ENCODE measurements around the gene HKDC1.
"Not testable (repeated sequence)": the region's sequence is repeated elsewhere in the genome, so short reads cannot be mapped to it uniquely, and the experiment has no call there.

The HKDC1 gene, protein sequence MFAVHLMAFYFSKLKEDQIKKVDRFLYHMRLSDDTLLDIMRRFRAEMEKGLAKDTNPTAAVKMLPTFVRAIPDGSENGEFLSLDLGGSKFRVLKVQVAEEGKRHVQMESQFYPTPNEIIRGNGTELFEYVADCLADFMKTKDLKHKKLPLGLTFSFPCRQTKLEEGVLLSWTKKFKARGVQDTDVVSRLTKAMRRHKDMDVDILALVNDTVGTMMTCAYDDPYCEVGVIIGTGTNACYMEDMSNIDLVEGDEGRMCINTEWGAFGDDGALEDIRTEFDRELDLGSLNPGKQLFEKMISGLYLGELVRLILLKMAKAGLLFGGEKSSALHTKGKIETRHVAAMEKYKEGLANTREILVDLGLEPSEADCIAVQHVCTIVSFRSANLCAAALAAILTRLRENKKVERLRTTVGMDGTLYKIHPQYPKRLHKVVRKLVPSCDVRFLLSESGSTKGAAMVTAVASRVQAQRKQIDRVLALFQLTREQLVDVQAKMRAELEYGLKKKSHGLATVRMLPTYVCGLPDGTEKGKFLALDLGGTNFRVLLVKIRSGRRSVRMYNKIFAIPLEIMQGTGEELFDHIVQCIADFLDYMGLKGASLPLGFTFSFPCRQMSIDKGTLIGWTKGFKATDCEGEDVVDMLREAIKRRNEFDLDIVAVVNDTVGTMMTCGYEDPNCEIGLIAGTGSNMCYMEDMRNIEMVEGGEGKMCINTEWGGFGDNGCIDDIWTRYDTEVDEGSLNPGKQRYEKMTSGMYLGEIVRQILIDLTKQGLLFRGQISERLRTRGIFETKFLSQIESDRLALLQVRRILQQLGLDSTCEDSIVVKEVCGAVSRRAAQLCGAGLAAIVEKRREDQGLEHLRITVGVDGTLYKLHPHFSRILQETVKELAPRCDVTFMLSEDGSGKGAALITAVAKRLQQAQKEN

DNA sequence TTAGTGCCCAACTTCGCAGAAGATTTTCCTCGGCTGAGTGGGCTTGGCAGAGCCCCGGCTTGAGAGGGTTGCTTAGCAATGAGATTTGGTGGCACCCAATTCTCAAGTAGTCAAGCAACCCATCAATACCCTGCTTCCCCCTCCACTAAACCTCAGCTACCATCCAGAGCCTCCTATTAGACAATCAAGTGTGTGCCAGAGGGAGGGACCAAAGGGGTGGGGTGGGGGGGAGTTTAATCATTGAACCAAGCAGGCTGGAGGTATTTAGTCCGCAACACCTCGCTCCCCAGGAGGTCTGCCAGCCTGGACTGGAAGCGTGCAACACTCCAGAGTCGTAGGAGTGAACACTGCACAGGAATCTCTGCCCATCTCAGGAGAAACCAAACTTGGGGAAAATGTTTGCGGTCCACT, at the start of gene HKDC1:
HKDC1 (plus strand) TSS at position 292 of the 411 bp plus-strand sequence; CDS start at position 396, 104 bp downstream.
- DNase-seq = no peak

DNA sequence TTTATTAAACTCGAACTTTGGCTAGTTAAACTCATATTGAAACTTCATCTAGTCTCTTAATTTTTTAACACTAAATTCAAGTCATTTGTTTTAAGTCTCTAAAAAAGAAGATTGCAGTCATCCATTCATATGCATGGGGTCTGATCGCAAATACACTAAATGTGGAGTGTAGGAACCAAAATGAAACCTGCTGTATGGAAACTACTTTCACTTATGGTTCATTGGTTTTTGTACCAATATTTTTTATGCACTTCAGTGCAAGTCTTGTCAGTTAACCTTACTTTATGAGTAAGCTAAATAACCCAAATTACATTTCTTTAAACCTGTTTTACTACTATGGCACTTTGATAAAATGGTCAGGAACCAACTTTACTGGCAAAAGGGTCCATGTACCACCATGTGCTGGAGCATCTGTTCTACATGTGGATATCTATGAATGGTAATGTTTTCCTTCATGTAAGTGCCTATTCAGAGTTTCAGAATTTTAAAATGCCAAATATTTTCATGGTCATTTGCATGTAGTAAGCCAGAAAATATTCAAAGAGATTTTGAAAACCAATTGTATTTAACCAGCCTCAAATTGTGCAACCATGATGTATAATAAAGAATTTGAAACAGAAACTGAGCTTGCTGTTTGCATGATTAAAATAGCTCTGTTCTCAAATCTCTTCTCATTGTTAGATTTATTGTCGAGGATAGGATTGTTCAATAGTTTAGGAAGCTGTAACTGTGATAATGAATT, 47.7 kb upstream of the HKDC1 start:
- no peak for DNase-seq

DNA sequence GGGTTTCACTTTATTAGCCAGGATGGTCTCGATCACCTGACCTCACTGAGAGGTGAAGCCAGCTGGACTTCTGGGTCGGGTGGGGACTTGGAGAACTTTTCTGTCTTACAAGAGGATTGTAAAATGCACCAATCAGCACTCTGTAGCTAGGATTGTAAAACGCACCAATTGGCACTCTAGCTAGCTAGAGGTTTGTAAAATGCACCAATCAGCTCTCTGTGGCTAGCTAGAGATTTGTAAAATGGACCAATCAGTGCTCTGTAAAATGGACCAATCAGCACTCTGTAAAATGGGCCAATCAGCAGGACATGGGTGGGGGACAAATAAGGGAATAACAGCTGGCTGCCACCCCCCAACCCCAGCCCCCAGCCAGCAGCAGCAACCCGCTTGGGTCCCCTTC, 44.8 kb upstream of the HKDC1 start:
- not testable (repeated sequence) for DNase-seq

DNA sequence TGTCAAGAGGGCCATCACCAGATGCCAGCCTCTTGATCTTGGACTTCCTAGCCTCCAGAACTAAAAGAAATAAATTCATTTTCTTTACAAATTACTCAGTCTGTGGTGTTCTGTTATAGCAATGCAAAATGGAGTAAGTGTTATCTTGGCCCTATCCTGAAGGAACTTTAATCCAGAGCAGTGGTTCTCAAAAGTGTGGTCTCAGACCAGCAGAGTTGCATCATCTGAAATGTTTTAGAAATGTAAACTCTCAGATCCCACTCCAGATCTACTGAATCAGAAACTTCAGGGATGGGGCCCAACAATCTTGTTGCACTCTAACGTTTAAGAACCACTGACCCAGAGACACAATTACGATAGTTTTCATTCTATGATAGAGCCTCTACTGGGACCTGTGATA, 43.3 kb upstream of the HKDC1 start:
- no peak for DNase-seq

DNA sequence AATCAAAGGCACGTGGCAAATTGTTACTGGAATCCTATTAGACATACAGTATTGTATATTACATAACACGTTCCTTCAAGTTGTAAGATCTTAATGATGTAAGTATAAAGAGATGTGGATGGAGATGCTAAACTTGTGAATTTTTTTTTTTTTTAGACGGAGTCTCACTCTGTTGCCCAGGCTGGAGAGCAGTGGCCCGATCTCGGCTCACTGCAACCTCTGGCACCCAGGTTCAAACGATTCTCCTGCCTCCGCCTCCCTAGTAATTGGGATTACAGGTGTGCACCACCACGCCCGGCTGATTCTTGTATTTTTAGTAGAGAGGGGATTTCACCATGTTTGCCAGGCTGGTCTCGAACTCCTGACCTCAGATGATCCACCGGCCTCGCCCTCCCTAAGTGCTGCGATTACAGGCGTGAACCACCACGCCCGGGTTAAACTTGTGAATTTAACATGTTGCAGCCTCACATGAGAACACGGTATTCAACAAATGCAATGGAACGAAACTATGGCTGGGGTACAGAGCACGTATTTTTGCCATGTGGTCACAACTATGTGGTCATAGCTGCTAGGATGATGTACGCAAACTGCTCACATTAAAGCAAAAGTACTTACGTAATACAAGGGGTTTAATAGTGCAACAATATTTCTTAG, 40.9 kb upstream of the HKDC1 start:
- no peak for DNase-seq

DNA sequence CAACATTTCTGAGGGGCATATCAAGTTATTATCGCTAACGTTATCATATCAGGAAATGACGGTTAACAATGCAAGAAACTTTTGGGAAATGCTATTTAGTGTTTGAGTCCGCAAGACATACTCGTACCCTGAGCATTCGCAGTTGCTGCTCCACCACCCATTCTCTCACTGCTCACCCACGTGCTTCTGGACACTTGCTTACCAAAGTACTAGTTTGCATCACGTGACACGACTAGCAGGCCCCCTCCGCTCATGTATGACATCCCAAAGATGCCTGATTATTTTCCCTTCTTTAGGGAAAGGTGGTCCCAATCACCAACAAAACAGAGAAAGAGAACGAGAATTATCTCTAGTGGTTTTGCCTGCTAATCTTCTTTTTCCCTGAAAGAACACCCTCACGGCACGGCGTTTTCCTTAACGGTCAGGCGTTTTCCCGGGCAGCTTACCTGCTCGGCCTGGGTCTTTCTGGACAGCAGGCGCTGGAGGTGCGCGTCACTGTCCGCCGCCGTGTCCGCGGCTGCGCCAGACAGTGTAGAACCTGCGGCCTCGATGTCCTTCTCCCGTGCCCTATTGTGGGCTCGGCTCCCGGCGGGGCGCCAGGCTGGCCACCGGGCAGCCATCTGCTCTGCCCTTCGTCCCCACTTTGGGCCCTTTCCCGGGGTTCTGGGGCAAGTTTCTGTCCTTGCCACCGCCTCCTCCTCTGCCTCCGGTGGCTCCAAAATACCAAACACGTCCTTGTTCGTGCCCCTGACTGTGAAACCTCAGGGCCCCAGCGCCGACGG, 40.2 kb upstream of the HKDC1 start, which contains the start of gene SUPV3L1:
SUPV3L1 (plus strand) TSS at position 492 of the 782 bp plus-strand sequence; CDS start at position 550, 58 bp downstream.
- peak; percentile 26 for DNase-seq

DNA sequence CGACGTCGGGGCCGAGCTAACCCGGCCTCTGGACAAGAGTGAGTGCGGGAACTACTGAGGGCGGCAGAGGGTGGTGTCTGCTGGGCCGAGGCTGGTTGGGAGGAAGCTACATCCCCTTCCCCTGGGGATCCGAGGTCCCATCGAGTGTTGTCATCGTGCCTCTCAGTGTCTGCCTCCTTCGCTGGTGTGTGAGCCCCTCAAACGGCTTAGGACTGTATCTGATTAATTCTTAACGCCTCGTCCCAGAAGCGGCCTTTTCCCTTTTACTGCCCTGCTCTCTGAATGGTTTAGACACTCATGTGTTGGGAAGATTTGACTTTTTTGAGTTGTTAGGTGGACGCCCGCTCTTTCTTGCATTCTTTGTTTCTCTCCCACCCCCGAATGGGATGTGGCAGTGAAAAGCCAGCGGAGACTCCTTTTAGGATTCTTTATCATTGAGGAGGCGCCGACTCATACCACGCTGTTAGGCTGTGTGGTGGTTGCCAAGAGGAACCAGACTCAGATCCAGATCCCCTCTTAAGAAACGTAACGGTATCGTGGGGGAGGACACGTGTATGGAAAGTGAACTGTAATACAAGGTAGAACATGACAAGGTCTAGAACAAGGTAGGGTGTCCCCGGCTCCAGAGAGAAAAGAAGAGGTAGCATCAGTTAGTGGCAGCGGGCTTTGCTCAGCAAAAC, 39.5 kb upstream of the HKDC1 start:
- DNase-seq = no peak

DNA sequence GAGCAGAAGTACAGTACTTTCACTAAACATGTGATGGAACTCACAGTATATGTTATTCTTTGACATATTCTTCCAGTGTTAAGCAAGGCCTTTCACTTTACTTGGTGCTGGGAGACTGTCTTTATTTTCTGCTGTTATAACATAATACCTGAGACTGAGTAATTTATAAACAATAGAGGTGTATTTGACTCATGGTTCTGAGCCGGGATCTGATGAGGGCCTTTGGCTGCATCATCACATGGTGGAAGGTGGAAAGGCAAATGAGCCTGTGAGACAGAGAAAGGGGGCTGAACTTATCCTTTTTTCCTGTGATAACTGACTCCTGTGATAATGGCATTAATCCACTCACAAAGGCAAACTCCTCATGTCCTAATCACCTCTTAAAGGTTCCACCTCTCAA, 38.7 kb upstream of the HKDC1 start:
- DNase-seq = no peak

DNA sequence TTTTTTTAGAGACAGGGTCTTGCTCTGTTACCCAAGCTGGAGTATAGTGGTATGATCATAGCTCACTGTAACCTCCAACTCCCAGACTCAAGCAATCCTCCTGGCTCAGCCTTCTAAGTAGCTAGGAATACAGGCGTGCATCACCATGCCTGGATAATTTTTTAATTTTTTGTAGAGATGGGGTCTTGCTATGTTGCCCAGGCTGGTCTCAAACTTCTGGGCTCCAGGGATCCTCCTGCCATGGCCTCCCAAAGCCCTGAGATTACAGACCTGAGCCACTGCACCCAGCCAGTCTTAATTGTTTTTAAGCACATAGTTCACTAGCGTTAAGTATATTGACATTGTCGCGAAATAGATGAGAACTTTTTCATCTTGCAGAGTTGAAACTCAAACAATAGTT, 38.1 kb upstream of the HKDC1 start:
- no peak for DNase-seq

DNA sequence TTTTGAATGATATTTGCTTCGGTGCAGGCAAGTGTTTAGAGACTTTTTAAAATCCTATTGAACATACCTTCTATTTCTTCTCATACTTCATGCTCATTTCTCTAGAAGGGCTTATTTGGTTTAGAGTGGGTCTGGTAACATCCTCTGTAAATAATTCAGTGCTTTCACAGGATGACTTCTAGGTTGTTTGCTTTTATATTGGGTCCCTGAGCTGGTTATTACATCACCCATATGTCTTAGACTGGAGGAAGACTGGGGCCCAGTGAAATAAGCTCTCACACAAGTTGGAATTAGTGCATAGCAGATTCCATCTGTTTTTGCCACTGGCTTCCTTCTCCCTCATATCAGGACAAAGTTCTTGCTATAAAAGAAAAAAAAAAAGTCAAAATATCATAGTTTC, 33.6 kb upstream of the HKDC1 start:
- DNase-seq = no peak

DNA sequence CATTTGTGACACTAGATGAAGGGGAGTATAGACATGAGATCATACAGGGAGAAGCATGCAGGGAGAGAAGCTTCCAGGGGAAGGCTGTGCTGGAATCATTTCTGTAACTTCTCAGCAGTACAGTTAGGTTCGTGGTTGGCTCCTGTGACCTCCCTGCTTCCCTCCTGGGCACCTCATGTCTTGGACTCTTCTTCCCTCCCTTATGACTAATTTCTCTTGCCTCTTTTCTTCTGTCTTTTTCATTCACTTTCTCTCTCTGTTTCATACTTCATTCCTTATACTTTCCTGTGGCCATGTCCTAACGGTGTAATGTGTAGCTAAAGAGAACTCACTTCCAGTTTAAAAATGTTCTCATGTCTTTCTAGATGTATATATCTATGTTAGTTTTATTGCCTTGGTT, 19.1 kb upstream of the HKDC1 start:
- no peak for DNase-seq

DNA sequence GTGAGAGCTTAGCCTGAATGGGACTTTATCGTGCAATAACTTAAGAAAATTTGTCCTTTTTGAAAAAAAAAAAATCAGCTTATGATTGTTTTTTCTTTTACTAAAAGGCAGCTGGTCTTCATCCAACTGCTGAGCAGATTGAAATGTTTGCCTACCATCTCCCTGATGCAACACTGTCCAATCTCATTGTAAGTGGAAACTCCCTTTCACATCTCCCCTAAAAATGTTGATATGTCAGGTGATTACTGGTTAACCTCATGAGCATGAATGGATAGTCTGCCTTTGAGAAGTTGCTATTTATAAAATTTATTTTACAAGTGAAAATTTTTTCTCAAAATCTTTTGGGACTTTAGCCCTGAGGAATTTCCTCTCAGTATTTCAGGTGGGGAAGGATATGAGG, 17.8 kb upstream of the HKDC1 start:
- DNase-seq = no peak

DNA sequence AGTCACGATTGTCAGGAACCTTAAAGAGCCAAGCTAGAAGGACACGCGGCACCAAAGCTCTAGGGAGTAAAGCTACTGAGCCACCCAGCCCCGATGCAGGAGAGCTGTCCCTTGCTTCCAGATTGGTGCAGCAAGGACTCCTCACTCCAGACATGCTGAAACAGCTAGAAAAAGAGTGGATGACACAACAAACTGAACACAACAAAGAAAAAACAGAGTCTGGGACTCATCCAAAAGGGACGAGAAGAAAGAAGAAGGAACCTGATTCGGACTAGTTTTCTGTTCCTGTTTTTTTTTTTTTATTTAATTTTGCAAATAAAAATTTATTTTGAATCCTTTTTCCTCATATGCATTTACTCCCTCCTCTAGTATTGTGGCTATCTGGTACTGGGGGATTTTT, 11.4 kb upstream of the HKDC1 start:
- DNase-seq = no peak

DNA sequence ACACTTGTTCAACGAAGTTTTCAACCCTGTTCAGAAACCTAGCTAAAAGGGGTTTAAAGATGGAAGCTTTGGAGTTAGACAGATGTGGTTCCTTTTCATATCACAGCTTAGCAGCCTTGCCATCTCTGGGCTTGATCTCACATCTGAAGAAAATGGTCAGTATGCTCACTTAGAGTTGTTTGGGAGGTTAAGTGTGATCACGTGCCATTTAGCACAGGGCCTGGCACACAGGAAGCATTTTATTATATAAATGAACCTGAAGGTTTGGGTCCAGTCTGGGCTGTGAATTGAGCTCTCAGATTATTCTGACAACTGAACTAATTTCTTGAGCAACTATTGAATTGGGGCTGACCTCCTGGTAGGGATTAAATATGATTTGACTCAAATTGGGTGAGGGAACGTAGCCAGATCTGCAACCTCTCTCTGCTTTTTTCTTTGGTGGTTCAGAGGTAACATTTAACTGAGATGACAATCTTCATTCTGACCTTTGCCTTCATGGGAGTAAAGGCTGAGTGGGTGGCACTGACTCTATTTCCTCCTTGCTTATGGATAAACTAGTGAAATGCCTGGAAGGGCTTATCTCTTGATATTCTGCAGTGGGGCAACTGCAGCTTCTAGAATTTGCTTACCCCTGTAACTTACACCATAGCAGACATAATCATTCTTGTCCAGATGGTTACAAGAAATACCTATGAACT, 10.2 kb upstream of the HKDC1 start:
- DNase-seq = no peak

DNA sequence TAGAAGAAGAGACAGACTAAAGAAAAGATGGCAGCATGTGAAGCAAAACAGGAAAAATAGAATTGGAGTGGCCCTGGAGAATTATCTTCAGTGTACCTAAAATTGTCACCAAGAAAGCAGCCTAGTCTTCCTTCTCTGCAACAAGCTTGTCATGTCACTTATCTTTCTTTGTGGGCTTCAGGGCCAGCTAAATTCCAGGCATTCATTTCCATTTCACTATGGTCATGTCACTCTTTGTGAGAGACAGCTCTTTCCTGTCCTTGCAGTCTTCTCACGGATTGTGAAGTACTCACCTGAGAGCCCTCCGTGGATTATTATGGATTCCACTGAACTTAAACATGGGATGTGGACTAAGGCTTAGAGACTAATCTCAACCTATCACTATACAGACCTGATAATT, 9.0 kb upstream of the HKDC1 start:
- DNase-seq = no peak

DNA sequence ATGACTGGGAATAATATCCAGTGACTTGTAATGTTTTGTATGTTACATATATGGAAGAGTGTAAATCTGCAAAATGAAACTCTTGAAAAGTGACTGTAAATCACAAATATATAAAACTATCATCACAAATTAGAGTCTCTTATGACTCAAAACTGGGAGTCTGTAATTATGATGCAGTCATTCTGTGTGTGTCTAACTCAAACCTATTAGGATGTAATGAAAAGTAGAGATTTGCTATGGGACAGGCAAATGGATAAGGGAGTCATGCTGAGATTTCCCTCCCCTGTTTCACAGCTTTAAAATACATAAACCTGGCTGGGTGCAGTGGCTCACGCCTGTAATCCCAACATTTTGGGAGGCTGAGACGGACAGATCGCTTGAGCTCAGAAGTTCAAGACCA, 8.6 kb upstream of the HKDC1 start:
- no peak for DNase-seq

DNA sequence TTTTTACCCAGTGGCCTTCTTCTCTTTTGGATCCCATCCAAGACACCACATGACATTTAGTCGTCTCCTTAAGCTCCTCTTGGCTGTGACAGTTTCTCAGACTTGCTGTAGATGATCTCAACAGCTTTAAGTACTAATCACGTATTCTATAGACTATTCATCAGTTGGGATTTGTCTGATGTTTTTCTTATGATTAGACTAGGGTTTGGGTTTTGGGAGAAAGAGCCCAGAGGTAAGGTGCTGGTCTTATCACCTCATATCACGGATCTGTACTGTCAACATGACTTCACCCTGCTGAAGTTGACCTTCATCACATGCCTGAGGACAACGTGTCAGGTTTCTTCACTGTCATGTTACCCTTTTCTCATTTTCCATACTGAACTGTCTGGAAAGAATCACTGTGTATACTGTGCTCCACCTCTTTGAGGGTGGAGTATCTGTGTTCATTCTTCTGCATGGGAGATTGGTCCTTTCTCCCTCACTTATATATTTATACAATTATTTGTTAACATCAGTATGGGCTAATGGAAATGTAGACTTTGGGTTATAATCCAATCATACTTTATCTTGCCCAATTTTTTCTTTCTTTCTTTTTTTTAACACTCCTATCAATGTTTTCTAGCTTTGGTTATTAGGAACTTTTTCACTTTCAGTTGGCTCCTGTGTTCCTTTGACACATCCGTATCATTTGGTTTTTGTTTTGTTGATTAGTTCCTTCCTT, 6.4 kb upstream of the HKDC1 start:
- no peak for DNase-seq

DNA sequence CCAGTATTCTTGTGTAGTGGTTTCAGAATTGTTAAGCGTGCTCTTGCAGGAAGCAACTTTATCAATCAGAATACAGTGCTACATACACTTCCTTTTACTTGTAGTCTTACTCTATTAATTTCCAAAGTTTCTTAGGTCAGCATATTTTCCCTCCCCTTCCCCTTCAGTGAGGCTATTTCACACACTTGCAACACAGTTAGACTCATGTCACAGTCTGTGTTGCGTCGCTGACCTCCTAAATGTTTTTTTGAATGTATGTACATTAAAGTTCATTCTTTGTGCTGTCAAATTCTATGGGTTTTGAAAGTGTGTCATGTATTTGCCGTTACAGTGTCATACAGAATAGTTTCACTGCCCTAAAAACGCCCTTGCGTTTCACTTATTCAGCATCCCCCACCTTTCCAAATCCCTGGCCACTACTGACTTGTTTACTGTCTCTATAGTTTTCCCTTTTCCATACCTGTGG, 5.4 kb upstream of the HKDC1 start:
- no peak for DNase-seq

DNA sequence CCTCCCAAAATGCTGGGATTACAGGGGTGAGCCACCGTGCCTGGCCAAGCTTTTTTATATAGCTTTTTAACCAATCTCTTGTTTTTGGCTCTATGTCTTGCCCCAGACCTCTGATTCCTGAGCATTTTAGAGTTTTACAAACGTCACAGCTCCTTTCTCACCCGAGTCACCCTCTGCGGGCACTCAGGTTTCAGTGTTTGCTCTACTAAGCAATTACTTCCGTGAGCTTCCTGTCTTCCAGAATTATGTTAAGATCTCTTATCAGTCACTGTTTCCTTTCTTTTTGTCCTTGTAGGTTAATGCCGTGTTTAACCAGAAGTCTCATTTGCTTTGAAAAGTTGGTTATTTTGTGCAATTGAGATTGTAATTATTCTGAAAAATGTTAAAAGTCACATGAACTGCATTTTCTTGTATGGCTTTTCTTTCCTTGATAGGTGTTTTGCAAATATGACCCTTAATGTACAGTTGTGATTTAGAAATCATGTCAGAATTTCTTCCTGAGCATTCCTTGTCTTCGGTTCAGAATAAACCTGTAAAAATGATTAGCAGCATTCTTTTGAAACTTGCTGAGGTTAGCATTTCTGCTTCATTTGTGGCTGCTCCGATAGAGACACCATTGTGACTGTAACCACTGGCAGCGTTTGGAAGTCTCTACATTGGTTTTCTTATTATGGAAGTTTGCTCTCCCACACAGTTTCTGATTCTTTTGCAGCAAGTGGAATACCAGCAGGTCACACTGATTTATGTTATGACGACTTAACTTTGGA, 4.5 kb upstream of the HKDC1 start:
- DNase-seq = no peak
